ENCODE measurements around the gene SLC4A1AP.

DNA sequence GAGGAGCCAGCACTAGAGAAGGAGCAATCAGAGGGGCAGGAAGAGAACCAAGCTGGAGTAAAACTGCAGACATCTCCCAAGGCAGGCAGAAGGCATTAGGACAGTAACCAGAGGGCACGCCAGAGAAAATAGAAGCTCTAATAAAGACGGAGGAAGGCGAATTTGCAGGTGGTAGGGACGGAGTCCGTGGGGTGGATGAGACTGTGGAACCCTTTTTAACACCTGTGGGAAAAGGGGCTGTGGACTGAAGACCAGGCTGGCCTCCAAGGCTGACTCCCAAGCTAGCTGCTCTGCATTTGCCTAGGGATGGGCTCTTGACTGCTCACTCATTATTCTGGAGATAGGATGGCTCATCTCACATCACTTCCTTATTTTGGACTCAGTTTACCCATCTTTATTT is 49.5 kb downstream of the SLC4A1AP start:
- TF ChIP-seq CTCF (IDR thresholded peaks at IDR 0.05; ENCODE audit: insufficient read depth, low read depth, low read length), result no peak
- no peak for TF ChIP-seq EZH2 (IDR thresholded peaks at IDR 0.05; ENCODE audit: insufficient read depth, low read length)

Data from astrocyte (in vitro differentiated cells and primary cell).